Retinal pigment epithelial cell (primary cell): ENCODE results near the gene CDH20.

Source experiments
- DNase-seq: peaks from one replicate; pipeline ENCODE4 v3.0.0-alpha.2; 2010; ENCODE audit warnings: low read depth
- H3K4me3 ChIP-seq: 2 replicates; pipeline ENCODE4 v1.5.1; 2011; ENCODE audit warnings: mild to moderate bottlenecking, low read length, control low read depth, moderate library complexity
- TF ChIP-seq, protein P1 (sequence below): conservative IDR thresholded peaks from 2 replicates; pipeline ENCODE4 v1.5.1; 2011; ENCODE audit warnings: low read depth, low read length, control low read depth, inconsistent platforms

Gene CDH20

DNA sequence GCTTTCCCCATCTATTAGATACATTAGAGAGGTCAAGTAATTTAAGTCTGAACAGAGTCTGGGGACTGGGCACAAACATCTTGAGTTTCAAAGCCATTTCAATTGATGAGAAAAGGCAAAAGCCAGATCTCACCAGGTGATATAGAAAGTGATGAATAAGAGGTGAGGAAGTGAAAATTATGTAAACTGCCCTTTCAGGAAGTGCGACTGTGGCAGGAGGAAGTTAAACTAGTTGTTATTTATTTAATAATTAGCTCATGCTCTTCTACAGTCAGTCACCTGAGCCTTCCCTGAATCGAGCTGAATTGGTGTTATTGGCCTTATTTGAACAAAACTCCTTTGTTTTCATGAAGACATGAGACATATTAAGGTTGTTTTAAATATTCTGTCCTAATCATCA lies 115.1 kb downstream of the CDH20 start:
- DNase-seq, result no peak
- TF ChIP-seq, protein P1, sequence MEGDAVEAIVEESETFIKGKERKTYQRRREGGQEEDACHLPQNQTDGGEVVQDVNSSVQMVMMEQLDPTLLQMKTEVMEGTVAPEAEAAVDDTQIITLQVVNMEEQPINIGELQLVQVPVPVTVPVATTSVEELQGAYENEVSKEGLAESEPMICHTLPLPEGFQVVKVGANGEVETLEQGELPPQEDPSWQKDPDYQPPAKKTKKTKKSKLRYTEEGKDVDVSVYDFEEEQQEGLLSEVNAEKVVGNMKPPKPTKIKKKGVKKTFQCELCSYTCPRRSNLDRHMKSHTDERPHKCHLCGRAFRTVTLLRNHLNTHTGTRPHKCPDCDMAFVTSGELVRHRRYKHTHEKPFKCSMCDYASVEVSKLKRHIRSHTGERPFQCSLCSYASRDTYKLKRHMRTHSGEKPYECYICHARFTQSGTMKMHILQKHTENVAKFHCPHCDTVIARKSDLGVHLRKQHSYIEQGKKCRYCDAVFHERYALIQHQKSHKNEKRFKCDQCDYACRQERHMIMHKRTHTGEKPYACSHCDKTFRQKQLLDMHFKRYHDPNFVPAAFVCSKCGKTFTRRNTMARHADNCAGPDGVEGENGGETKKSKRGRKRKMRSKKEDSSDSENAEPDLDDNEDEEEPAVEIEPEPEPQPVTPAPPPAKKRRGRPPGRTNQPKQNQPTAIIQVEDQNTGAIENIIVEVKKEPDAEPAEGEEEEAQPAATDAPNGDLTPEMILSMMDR, result no peak

DNA sequence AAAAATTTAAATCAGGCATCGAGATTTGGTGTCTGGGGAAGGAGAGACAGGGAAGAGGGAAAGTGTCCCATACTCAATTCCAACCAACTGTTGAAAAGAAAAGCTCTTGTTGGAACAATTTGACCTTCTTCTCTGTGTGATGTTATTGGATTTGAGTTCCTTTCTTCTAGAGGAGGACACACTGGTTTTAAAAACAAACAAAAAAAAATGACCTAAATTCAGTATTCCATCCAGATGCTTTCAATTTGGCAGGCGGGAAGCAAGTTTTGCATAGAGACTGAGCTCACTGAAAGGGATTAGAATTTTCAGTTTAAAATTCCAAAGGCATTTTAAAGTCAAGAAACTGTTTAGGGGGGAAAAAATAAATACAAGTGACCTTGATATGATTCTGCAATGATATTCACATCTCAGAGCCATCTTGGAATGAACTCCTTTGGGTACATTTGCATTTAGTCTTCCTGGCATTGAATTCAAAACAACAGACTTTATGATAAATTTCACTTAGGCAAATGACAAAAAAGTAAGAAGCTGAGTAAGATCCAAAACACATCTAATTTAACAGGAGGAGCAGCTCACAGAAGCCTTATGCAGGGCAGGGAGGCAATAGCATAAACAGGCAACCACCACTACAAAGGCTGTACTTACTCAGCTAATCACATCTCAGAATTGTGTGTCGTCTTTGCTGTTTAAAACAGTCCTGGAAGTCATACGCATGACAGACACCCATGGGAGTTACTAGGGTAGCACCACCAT lies 126.8 kb downstream of the CDH20 start:
- no peak for DNase-seq
- TF ChIP-seq, protein P1, result no peak

More for the DNA sequence above, 115.1 kb downstream of the CDH20 start:
- no peak overlapping the region for H3K4me3 ChIP-seq

DNA sequence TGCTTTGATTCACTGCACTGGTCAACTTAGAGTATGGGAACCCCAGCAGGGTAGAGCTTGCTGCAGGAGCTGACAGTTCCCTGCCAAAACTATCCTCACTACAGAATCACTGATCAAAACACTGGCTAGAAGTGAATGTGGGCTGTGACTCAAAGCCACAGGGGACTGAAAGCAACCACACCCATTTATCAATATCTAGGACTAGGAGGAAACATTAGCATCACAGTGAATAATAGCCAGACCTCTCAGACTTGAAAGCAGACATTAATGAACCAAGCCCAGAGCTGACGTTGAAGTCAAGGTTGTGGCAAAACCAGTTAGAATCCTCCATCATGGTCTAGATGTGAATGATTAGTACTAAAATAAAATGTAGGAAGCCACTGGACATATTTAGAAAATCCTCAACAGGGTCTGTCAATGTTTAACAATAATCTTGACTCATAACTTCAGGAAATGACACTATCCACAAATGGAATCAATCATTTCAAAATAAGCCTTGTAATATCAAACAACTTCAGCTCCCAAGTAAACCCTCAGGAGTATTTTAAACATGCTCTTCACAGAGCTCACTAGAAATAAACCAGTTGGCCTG lies 131.4 kb downstream of the CDH20 start:
- no peak for DNase-seq
- H3K4me3 ChIP-seq, result no peak overlapping the region
- TF ChIP-seq, protein P1, result no peak

More for the DNA sequence above, 126.8 kb downstream of the CDH20 start:
- H3K4me3 ChIP-seq, result no peak overlapping the region

DNA sequence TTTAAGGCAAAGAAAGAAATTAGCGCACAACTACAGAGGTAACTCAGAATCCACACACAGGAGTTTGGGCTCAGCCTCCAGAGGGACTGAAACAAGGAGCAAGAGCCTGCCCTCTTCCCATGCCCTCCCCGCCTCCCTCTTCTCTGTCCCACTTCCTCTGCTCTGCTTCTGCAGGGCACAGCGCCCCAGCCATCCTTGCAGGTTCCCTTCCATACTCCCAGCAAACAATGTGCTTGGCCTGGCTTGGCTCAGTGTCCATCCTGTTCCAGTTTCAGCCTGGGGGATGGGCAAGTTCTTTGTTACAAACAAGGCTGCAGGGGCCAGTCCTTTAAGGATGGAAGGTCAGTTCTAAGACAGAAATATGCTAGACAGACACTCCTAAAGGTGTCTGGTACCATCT lies 133.5 kb downstream of the CDH20 start:
- no peak for DNase-seq
- TF ChIP-seq, protein P1, result no peak

DNA sequence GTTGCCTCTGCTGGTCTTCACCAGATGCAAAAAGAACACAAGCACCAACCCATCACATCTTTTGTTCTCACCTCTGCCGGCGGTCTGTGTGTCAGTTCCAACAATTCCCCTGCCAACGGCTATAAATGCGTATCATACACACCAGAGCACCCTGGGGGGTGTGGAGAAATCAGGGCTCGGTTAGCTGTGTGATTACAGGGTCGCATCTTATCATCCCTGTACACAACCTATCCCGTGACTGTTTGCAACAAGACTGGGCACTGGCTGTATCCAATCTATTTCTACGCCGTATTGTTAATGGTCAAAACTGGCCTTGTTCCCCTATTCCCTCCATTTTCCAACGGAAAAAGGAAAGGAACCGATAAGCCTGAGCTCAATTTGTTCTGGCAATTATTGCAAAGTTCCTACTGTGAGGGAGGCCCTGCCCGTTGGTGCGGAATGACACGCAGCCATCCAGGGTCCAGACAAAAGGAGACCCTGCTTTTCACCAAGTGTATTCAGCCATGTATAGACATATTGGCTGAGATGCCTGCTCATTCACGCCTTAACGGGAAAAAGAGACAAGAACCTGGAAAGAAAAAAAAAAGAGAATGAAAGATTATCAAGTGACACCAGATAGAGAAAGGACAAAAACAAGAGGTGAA lies 136.9 kb downstream of the CDH20 start:
- DNase-seq, result no peak
- H3K4me3 ChIP-seq, result no peak overlapping the region
- TF ChIP-seq, protein P1, result no peak

More for the DNA sequence above, 133.5 kb downstream of the CDH20 start:
- no peak overlapping the region for H3K4me3 ChIP-seq

DNA sequence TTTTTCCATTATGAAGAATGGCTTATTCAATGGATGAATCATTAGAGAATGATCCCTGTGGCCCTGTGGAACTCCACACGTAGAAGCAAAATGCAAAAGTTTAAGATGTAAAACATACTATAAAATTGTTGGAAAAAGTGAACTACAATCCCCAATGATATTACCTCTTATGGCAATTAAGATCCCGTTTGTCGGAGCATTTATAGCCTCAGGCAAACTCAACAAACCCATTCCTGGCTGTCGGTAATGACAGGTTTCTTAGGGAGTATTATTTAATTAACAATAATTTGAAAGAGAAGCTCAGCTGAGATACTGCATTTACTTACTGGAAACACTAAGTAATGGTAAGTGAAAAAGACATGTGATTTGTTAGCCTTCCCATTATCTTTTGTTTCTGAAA lies 138.3 kb downstream of the CDH20 start:
- TF ChIP-seq, protein P1, result no peak
- no peak for DNase-seq
- no peak overlapping the region for H3K4me3 ChIP-seq

DNA sequence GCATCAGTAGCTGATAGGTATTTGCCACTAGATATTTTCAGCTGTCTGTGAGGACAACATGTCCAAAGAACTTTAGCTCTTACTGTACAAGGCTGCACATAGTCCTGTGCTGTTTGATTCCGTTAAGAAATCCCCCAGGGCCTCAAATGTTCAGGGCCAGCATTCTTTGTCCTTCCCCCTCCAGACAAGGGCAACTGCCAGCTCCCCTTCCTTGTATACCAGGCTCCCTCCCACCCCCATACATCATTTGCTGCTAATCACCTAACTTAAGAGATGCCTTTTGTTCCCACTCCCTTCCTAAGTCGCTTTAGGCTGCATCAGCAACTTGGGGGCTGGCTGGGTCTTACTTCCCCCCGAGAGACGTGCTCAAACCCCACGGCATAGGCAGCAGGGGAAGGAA lies 138.7 kb downstream of the CDH20 start:
- no peak overlapping the region for H3K4me3 ChIP-seq
- no peak for DNase-seq
- TF ChIP-seq, protein P1, result no peak
